Spinal cord (tissue), 10 donors: ENCODE results near the gene CTU1. TPM values are rescaled to one million over a fixed set of nuclear protein-coding genes. Genes with fewer than 3 reads are reported as not detected.

Experiments used
- DNase-seq, 6 donors: peaks; one replicate each; pipeline versions ENCODE4 v3.0.0 to v3.0.0-alpha.2; 2013 to 2015; ENCODE audit warnings: low spot score in 6 of 6, low read depth in 4 of 6
- H3K27ac ChIP-seq: one replicate; pipeline ENCODE4 v1.5.1; 2013; ENCODE audit warnings: low read depth, low read length, control low read depth
- H3K27me3 ChIP-seq: one replicate; pipeline ENCODE4 v1.6.1; 2013; ENCODE audit warnings: low read length; ENCODE audit not compliant: control insufficient read depth, insufficient read depth
- H3K36me3 ChIP-seq: one replicate; pipeline ENCODE4 v1.6.1; 2013; ENCODE audit warnings: low read length; ENCODE audit not compliant: control insufficient read depth, insufficient read depth
- H3K4me1 ChIP-seq: one replicate; pipeline ENCODE4 v1.6.1; 2013; ENCODE audit warnings: low read length; ENCODE audit not compliant: control insufficient read depth, insufficient read depth
- H3K4me3 ChIP-seq: one replicate; pipeline ENCODE4 v1.5.1; 2013; ENCODE audit warnings: low read depth, low read length, control low read depth
- H3K9me3 ChIP-seq: one replicate; pipeline ENCODE4 v1.6.1; 2013; ENCODE audit warnings: low read length; ENCODE audit not compliant: control insufficient read depth, insufficient read depth
- WGBS: methylation state at CpG from one replicate; pipeline ENCODE4 v1.1.5; 2013; ENCODE audit warnings: missing lambda C conversion rate; ENCODE audit not compliant: insufficient coverage; 5-methylcytosine and 5-hydroxymethylcytosine counted together
- polyA plus RNA-seq, 2 donors: library from polyadenylated mRNA; unstranded; fragments of 120-200 nt; gene quantifications; one replicate each; pipeline ENCODE4 v1.2.1, GENCODE V29; 2013; ENCODE audit not compliant: insufficient read length in 2 of 2
- total RNA-seq, 2 donors: library from RNA; depleted of rRNA in 1 of 2; stranded (reverse); fragments of 120-200 nt in 1 of 2; fragments of >200 nt in 1 of 2; gene quantifications; one replicate each; pipeline versions ENCODE4 v1.2.3 to v1.2.4, GENCODE V29; 2013 to 2014
- donor health status: healthy.

Gene CTU1
- total and polyA plus RNA-seq, 4 donors, result 1.8 to 6.4 (median 5.0) TPM

GRCh38 chr19:51114087-51114729, 6.0 kb upstream of the CTU1 start:
- Histone ChIP-seq H3K9me3 (no peaks in the 10 kb centered on the region), H3K27me3 (peaks cover 8% of the 10 kb centered on the region), H3K27ac (no peak overlapping the region), H3K36me3 (no peaks in the 10 kb centered on the region), H3K4me3 (no peak overlapping the region), H3K4me1 (no peaks in the 10 kb centered on the region)
- no peak for DNase-seq
- WGBS, result 90% methylated on average over 2 of the region's 6 CpGs

GRCh38 chr19:51111606-51112005, 3.4 kb upstream of the CTU1 start:
- no peak overlapping the region for H3K27ac ChIP-seq
- peaks cover 8% of the 10 kb centered on the region for H3K27me3 ChIP-seq
- DNase-seq, result no peak
- 60% methylated on average over 6 of the region's 6 CpGs for WGBS
- H3K4me3 ChIP-seq, result no peak overlapping the region
- H3K9me3 ChIP-seq, result no peaks in the 10 kb centered on the region
- H3K4me1 ChIP-seq, result peaks cover 18% of the 10 kb centered on the region
- no peaks in the 10 kb centered on the region for H3K36me3 ChIP-seq

GRCh38 chr19:51110666-51110971, 2.4 kb upstream of the CTU1 start:
- peaks cover 18% of the 10 kb centered on the region for H3K4me1 ChIP-seq
- H3K27me3 ChIP-seq, result peaks cover 7% of the 10 kb centered on the region
- H3K9me3 ChIP-seq, result no peaks in the 10 kb centered on the region
- 71% methylated on average over 1 of the region's 1 CpG for WGBS
- no peak overlapping the region for H3K27ac ChIP-seq
- DNase-seq, result no peak
- no peak overlapping the region for H3K4me3 ChIP-seq
- peaks cover 3% of the 10 kb centered on the region for H3K36me3 ChIP-seq

GRCh38 chr19:51108805-51109146, 567 bp upstream of the CTU1 start:
- H3K27me3 ChIP-seq, result peaks cover 6% of the 10 kb centered on the region
- H3K9me3 ChIP-seq, result no peaks in the 10 kb centered on the region
- H3K36me3 ChIP-seq, result peaks cover 18% of the 10 kb centered on the region
- 4% methylated on average over 14 of the region's 15 CpGs for WGBS
- DNase-seq, result no peak
- H3K4me3 ChIP-seq, result peak overlapping the region; percentile 75
- H3K27ac ChIP-seq, result peak overlapping the region; percentile 64
- peaks cover 18% of the 10 kb centered on the region for H3K4me1 ChIP-seq

- H3K27ac ChIP-seq, result no peak overlapping the region
- peak in 1 of 6 donors; percentile 5 for DNase-seq
- WGBS, result 19% methylated on average over 18 of the region's 18 CpGs
These were observed 673 bp downstream of the CTU1 start for GRCh38 chr19:51107406-51108065.

GRCh38 chr19:51103926-51104341, 4.3 kb downstream of the CTU1 start:
- DNase-seq, result peak in 1 of 6 donors; percentile 53
- Histone ChIP-seq H3K36me3 (peaks cover 50% of the 10 kb centered on the region), H3K27ac (no peak overlapping the region), H3K4me3 (no peak overlapping the region), H3K9me3 (no peaks in the 10 kb centered on the region), H3K4me1 (peaks cover 27% of the 10 kb centered on the region), H3K27me3 (no peaks in the 10 kb centered on the region)
- 36% methylated on average over 49 of the region's 49 CpGs for whole genome bisulfite sequencing

More at GRCh38 chr19:51107406-51108065, 673 bp downstream of the CTU1 start:
- Histone ChIP-seq H3K27me3 (peaks cover 3% of the 10 kb centered on the region), H3K4me3 (peak overlapping the region; percentile 75), H3K4me1 (peaks cover 18% of the 10 kb centered on the region), H3K36me3 (peaks cover 24% of the 10 kb centered on the region), H3K9me3 (no peaks in the 10 kb centered on the region)

GRCh38 chr19:51102991-51103390, 5.2 kb downstream of the CTU1 start:
- Histone ChIP-seq H3K27me3 (no peaks in the 10 kb centered on the region), H3K4me1 (peaks cover 28% of the 10 kb centered on the region), H3K4me3 (no peak overlapping the region), H3K9me3 (no peaks in the 10 kb centered on the region), H3K36me3 (peaks cover 56% of the 10 kb centered on the region), H3K27ac (no peak overlapping the region)
- 93% methylated on average over 4 of the region's 7 CpGs for WGBS
- no peak for DNase-seq

- Histone ChIP-seq H3K36me3 (peaks cover 59% of the 10 kb centered on the region), H3K4me3 (no peak overlapping the region), H3K27ac (no peak overlapping the region), H3K4me1 (peaks cover 19% of the 10 kb centered on the region), H3K27me3 (no peaks in the 10 kb centered on the region), H3K9me3 (no peaks in the 10 kb centered on the region)
- WGBS, result no CpG with 5 or more reads among the region's 5 CpGs
- no peak for DNase-seq
These were observed 6.9 kb downstream of the CTU1 start for GRCh38 chr19:51101171-51101865.

- no peaks in the 10 kb centered on the region for H3K9me3 ChIP-seq
- WGBS, result 50% methylated on average over 1 of the region's 3 CpGs
- H3K27ac ChIP-seq, result no peak overlapping the region
- H3K4me3 ChIP-seq, result no peak overlapping the region
- H3K36me3 ChIP-seq, result peaks cover 55% of the 10 kb centered on the region
- DNase-seq, result no peak
- H3K4me1 ChIP-seq, result peaks cover 19% of the 10 kb centered on the region
- H3K27me3 ChIP-seq, result no peaks in the 10 kb centered on the region
These were observed 7.6 kb downstream of the CTU1 start for GRCh38 chr19:51100601-51101000.

- Histone ChIP-seq H3K4me1 (peaks cover 26% of the 10 kb centered on the region), H3K27ac (no peak overlapping the region), H3K9me3 (no peaks in the 10 kb centered on the region), H3K36me3 (peaks cover 45% of the 10 kb centered on the region), H3K27me3 (no peaks in the 10 kb centered on the region), H3K4me3 (no peak overlapping the region)
- DNase-seq, result no peak
- 39% methylated on average over 21 of the region's 22 CpGs for WGBS
These were observed 9.2 kb downstream of the CTU1 start for GRCh38 chr19:51099047-51099382.
